ENCODE measurements around the gene RUFY1. TPM values are rescaled to one million over a fixed set of nuclear protein-coding genes. Genes with fewer than 3 reads are reported as not detected.
"Not testable (repeated sequence)": the region's sequence is repeated elsewhere in the genome, so short reads cannot be mapped to it uniquely, and the experiment has no call there.

Gene RUFY1
- total and polyA plus RNA-seq, 9 donors = 31.4 to 53.6 (median 39.1) TPM

DNA sequence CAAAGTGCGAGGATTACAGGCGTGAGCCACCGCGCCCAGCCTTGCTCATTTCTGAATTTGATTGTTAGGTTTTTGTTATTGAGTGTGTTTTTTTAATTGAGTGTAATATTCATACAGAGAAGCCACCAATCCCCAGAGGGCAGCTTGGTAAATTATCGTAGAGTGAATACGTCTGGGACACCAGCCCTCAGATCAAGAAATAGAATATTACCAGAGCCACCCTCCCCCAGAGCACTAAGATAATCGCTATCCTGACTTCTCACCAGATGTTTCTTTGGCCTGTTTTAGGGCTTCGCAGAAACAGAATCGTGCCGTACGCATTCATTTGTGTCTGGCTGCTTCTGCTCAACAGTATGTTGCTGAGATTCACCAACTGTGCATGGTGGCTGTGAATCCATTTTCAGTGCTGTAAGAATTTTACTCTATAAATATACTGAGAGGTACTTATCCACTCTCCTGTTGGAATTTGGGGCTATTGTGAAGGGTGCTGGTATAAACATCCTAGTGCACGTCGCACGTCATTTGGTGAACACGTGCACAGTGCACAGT, 37.8 kb upstream of the RUFY1 start:
- Histone ChIP-seq H3K4me3 (no peak overlapping the region), H3K27me3 (no peaks in the 10 kb centered on the region), H3K36me3 (no peaks in the 10 kb centered on the region), H3K27ac (no peak overlapping the region), H3K9me3 (no peaks in the 10 kb centered on the region), H3K4me1 (ENCODE audit: insufficient read depth) (no peaks in the 10 kb centered on the region)
- intact Hi-C loops (cut with DNase I) = no loop called here
- no peak for DNase-seq
- TF ChIP-seq POLR2A (IDR thresholded peaks at IDR 0.05) (no peak), EP300 (IDR thresholded peaks at IDR 0.05) (no peak)
- TF ChIP-seq, protein P1, sequence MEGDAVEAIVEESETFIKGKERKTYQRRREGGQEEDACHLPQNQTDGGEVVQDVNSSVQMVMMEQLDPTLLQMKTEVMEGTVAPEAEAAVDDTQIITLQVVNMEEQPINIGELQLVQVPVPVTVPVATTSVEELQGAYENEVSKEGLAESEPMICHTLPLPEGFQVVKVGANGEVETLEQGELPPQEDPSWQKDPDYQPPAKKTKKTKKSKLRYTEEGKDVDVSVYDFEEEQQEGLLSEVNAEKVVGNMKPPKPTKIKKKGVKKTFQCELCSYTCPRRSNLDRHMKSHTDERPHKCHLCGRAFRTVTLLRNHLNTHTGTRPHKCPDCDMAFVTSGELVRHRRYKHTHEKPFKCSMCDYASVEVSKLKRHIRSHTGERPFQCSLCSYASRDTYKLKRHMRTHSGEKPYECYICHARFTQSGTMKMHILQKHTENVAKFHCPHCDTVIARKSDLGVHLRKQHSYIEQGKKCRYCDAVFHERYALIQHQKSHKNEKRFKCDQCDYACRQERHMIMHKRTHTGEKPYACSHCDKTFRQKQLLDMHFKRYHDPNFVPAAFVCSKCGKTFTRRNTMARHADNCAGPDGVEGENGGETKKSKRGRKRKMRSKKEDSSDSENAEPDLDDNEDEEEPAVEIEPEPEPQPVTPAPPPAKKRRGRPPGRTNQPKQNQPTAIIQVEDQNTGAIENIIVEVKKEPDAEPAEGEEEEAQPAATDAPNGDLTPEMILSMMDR (IDR thresholded peaks at IDR 0.05) = no peak
- WGBS, 3 donors = 83 to 88% (median 85%) methylated on average over 15 of the region's 15 CpGs

- H3K27me3 ChIP-seq; H3K27ac ChIP-seq; H3K4me3 ChIP-seq; H3K4me1 ChIP-seq (ENCODE audit: insufficient read depth); H3K36me3 ChIP-seq; H3K9me3 ChIP-seq; DNase-seq; intact Hi-C loops (cut with DNase I): not testable (repeated sequence)
- WGBS, 3 donors = 53 to 61% (median 54%) methylated on average over 7 of the region's 7 CpGs
Measured at GRCh38 chr5:179515501-179515900, 34.9 kb upstream of the RUFY1 start.

DNA sequence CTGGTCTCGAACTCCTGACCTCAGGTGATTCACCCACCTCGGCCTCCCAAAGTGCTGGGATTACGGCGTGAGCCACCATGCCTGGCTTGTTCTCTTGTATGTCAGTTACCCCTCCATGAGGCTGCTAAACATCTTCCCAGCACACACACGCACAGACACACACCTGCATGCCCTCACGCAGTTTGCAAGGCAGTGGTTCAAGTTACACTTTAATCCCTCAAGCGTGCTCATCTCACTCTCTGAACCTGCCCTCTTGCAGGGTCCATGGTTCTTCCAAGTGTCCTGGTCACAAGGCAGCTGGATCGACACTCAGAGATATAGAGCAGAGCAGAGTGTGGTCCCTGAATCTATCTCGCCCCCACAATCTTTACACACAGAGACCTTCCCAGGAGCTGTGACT, 34.1 kb upstream of the RUFY1 start:
- no peaks in the 10 kb centered on the region for H3K4me1 ChIP-seq (ENCODE audit: insufficient read depth)
- WGBS, 3 donors = 64 to 85% (median 84%) methylated on average over 9 of the region's 9 CpGs
- intact Hi-C loops (cut with DNase I) = no loop called here
- H3K27me3 ChIP-seq = no peaks in the 10 kb centered on the region
- H3K27ac ChIP-seq = no peak overlapping the region
- no peak for TF ChIP-seq EP300 (IDR thresholded peaks at IDR 0.05)
- TF ChIP-seq, protein P1 (IDR thresholded peaks at IDR 0.05) = no peak
- TF ChIP-seq POLR2A (IDR thresholded peaks at IDR 0.05) = no peak
- no peak for DNase-seq
- H3K36me3 ChIP-seq = no peaks in the 10 kb centered on the region
- H3K4me3 ChIP-seq = no peak overlapping the region
- no peaks in the 10 kb centered on the region for H3K9me3 ChIP-seq

DNA sequence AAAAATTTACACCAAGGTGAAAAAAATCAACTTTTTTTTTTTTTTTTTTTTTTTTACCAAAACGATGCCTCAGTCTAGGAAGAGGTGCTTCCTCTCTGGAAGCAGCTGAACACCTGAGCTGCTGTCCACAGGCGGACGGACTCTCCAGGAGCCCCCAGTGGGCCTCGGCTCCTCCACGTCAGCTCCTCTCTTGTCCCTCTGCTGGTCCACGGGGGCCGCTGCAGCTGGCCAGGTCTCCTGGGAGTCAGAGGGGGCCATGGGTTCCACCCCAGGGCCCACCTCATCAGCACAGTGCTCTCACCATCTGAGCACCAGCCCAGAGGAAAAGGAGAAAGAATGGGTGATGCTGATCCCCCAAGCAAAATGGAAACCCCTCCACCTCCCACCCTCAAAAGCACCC, 32.6 kb upstream of the RUFY1 start:
- WGBS, 3 donors = 55 to 61% (median 59%) methylated on average over 2 to 7 of the region's 7 CpGs
- H3K36me3 ChIP-seq; intact Hi-C loops (cut with DNase I): not testable (repeated sequence)

DNA sequence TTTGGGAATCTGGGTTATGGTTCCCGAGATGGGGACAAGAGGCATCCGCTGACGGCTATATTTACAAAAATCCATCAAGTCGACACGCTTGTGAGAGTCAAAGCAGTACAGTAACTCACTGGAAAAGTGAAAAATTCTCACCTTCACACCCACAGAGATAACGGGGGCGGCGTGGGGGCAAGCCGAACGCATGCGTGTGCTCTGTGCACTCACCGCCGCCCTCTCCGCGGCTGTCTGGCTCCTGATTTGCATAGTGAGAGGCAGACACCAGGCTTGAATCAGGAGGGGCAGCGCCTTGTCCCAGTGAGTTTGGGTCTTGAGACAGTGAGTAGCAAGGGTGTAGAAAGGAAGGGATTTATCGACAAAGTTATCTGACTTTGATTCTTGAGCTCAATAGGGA, 32.0 kb upstream of the RUFY1 start:
- H3K4me1 ChIP-seq (ENCODE audit: insufficient read depth); H3K4me3 ChIP-seq; H3K36me3 ChIP-seq; intact Hi-C loops (cut with DNase I); H3K27me3 ChIP-seq; H3K9me3 ChIP-seq; H3K27ac ChIP-seq; DNase-seq: not testable (repeated sequence)
- WGBS, 3 donors = 32 to 64% (median 52%) methylated on average over 8 to 14 of the region's 17 CpGs

More for the DNA sequence above, 32.6 kb upstream of the RUFY1 start:
- H3K27me3 ChIP-seq; H3K4me1 ChIP-seq (ENCODE audit: insufficient read depth); DNase-seq; H3K27ac ChIP-seq; H3K9me3 ChIP-seq; H3K4me3 ChIP-seq: not testable (repeated sequence)

DNA sequence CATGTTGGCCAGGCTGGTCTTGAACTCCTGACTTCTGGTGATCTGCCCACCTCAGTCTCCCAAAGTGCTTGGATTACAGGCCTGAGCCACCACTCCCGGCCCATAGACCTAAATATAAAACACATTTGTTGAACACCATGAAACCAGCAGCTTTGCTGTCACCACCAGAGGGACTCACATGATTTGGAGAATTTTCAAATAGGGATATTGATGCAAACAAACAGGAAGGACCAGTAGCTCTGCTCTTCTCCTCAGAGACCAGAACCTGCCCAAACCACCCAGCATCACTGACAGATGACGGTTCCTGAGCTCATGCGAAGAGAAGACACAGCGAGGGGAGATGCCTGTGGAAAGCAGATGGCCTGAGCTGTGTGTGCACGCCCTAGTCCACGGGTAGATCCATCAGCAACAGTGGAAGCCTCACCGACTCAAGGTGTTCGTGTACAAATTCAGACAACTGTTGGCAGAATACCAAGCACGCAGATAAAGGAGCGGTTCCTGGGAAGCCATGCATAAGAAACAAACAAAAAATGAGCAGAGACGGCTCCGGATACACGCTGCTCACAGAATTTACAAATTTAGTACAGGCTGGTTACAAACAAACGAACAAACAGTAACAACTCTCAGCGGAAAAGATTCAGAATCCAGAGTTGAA, 30.8 kb upstream of the RUFY1 start:
- H3K9me3 ChIP-seq; H3K27ac ChIP-seq; DNase-seq; H3K4me1 ChIP-seq (ENCODE audit: insufficient read depth); H3K36me3 ChIP-seq; H3K4me3 ChIP-seq; H3K27me3 ChIP-seq; intact Hi-C loops (cut with DNase I): not testable (repeated sequence)
- WGBS, 3 donors = 65 to 79% (median 72%) methylated on average over 14 to 15 of the region's 15 CpGs

DNA sequence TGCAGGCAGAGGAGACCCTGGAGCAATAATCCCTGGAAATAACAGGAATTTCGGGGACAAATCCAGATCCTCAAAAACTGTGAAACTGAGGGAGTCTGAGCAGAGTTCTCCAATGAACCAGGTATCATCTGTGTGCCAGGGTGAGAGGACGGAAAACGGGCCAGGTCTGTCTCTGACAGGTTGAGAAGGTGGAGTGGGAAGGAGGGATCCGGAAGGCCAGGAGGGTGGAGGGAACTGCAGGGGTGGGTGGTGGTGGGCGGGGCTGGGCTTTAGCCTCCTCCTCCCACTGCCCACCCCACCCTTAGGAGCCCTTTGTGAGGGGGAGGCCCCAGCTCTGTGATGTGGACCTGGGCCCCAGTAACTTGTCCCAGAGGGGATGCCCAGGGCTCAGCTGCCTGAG, 28.2 kb upstream of the RUFY1 start:
- DNase-seq; H3K4me3 ChIP-seq; H3K27me3 ChIP-seq; H3K9me3 ChIP-seq; H3K27ac ChIP-seq; H3K36me3 ChIP-seq; H3K4me1 ChIP-seq (ENCODE audit: insufficient read depth); intact Hi-C loops (cut with DNase I): not testable (repeated sequence)
- WGBS, 3 donors = 63 to 84% (median 64%) methylated on average over 4 to 5 of the region's 5 CpGs

All from ovary (tissue), 9 donors.